H1 (cell line): ENCODE data around the gene GPHB5. TPM values are rescaled to one million over a fixed set of nuclear protein-coding genes. Genes with fewer than 3 reads are reported as not detected.
A peak's percentile ranks its signal among the peaks of the same experiment; 100 is the strongest.

ENCODE experiments used
- CTCF ChIA-PET: fragments of 300-600 bp; sonication (Branson Sonifier 250); formaldehyde crosslinking; loops from one replicate; lab custom pipeline; 2021; ENCODE audit not compliant: partially characterized antibody; lab: Charles Lee
- POLR2A ChIA-PET: fragments of 300-600 bp; sonication (Branson Sonifier 250); formaldehyde crosslinking; loops from one replicate; lab custom pipeline; 2021; ENCODE audit warnings: inconsistent platforms; ENCODE audit not compliant: partially characterized antibody; lab: Charles Lee
- DNase-seq, 2 experiments: peaks; one replicate each; pipeline versions ENCODE4 v3.0.0 to v3.0.0-alpha.2; 2010 to 2022; ENCODE audit warnings: low spot score in 2 of 2, low read depth in 1 of 2, mixed read lengths in 1 of 2
- FAIRE-seq: peaks from 2 replicates; lab custom pipeline; 2011; peaks lifted over from hg19 to GRCh38; lab: Jason Lieb, UNC
- H2AFZ ChIP-seq: 2 replicates; pipeline ENCODE4 v1.8.1; 2012; ENCODE audit warnings: low read length, inconsistent platforms
- H2AK5ac ChIP-seq: 2 replicates; pipeline ENCODE4 v1.6.1; 2013; ENCODE audit warnings: low read depth, low read length
- H2BK120ac ChIP-seq: replicated peaks from 2 replicates; pipeline ENCODE3; 2013; ENCODE audit warnings: low read depth, low read length, inconsistent platforms
- H2BK12ac ChIP-seq: 2 replicates; pipeline ENCODE4 v1.6.1; 2013; ENCODE audit warnings: low read depth, low read length
- H2BK15ac ChIP-seq: 2 replicates; pipeline ENCODE4 v1.6.1; 2013; ENCODE audit warnings: low read length
- H2BK20ac ChIP-seq: 2 replicates; pipeline ENCODE4 v1.6.1; 2013; ENCODE audit warnings: low read length
- H2BK5ac ChIP-seq: 2 replicates; pipeline ENCODE4 v1.6.1; 2013; ENCODE audit warnings: low read depth, low read length
- H3K14ac ChIP-seq: 2 replicates; pipeline ENCODE4 v1.6.1; 2013; ENCODE audit warnings: inconsistent platforms; ENCODE audit not compliant: insufficient read length
- H3K18ac ChIP-seq: 2 replicates; pipeline ENCODE4 v1.6.1; 2013; ENCODE audit warnings: low read length; ENCODE audit errors: extremely low read depth
- H3K23ac ChIP-seq: 2 replicates; pipeline ENCODE4 v1.6.1; 2013; ENCODE audit warnings: inconsistent platforms; ENCODE audit not compliant: insufficient read length
- H3K23me2 ChIP-seq: 2 replicates; pipeline ENCODE4 v1.6.1; 2013; ENCODE audit warnings: low read depth, low read length
- H3K27ac ChIP-seq: 2 replicates; pipeline ENCODE4 v1.6.1; 2011; ENCODE audit warnings: low read depth, low read length, inconsistent platforms
- H3K27me3 ChIP-seq, 4 experiments: replicated peaks in 1 of 4; 1 replicate in 1 of 4; 2 replicates in 3 of 4; pipeline versions ENCODE4 v1.6.1 to v1.8.1; 2011 to 2013; ENCODE audit warnings: low read length in 3 of 4, mild to moderate bottlenecking in 3 of 4, inconsistent platforms in 2 of 4, mixed read lengths in 2 of 4, moderate library complexity in 1 of 4; ENCODE audit not compliant: control insufficient read depth in 3 of 4, insufficient read depth in 3 of 4; ENCODE audit errors: extremely low read depth in 1 of 4
- H3K36me3 ChIP-seq, 4 experiments: 2 replicates each; pipeline versions ENCODE4 v1.6.1 to v1.8.1; 2011 to 2013; ENCODE audit warnings: mild to moderate bottlenecking in 4 of 4, low read length in 3 of 4, moderate library complexity in 2 of 4, control low read depth in 1 of 4, inconsistent platforms in 1 of 4; ENCODE audit not compliant: insufficient read depth in 4 of 4, control insufficient read depth in 2 of 4
- H3K4ac ChIP-seq: replicated peaks from 2 replicates; pipeline ENCODE3; 2013; ENCODE audit warnings: low read length, low read depth, mixed read lengths, inconsistent platforms; ENCODE audit not compliant: insufficient read length
- H3K4me1 ChIP-seq, 4 experiments: replicated peaks in 1 of 4; 1 replicate in 1 of 4; 2 replicates in 3 of 4; pipeline versions ENCODE4 v1.6.1 to v1.8.1; 2011 to 2013; ENCODE audit warnings: low read length in 3 of 4, inconsistent platforms in 2 of 4, mixed read lengths in 1 of 4; ENCODE audit not compliant: insufficient read depth in 4 of 4, control insufficient read depth in 3 of 4
- H3K4me2 ChIP-seq, 2 experiments: 2 replicates each; pipeline versions ENCODE4 v1.6.1 to v1.8.1; 2011 to 2013; ENCODE audit warnings: low read depth in 2 of 2, low read length in 2 of 2, control low read depth in 1 of 2, inconsistent platforms in 1 of 2, mild to moderate bottlenecking in 1 of 2; ENCODE audit not compliant: insufficient read depth in 1 of 2
- H3K4me3 ChIP-seq, 4 experiments: fragments of 200-600, 300-600 bp in 1 of 4; sonication (generic), shearing (Covaris generic), sonication (Bioruptor Twin) in 1 of 4; 2 replicates each; pipeline versions ENCODE4 v1.5.1 to v1.8.1; 2011 to 2016; ENCODE audit warnings: low read length in 4 of 4, low read depth in 3 of 4, control low read depth in 2 of 4, inconsistent platforms in 2 of 4, mild to moderate bottlenecking in 2 of 4, mixed read lengths in 1 of 4, moderate library complexity in 1 of 4; ENCODE audit not compliant: insufficient read depth in 2 of 4; ENCODE audit errors: extremely low read depth in 1 of 4
- H3K56ac ChIP-seq: replicated peaks from 2 replicates; pipeline ENCODE3; 2013; ENCODE audit warnings: low read depth, mild to moderate bottlenecking, mixed read lengths, low read length, inconsistent platforms; ENCODE audit not compliant: insufficient read length
- H3K79me1 ChIP-seq: 2 replicates; pipeline ENCODE4 v1.6.1; 2013; ENCODE audit warnings: low read depth, low read length, control low read depth
- H3K79me2 ChIP-seq, 2 experiments: 2 replicates each; pipeline versions ENCODE4 v1.6.1 to v1.8.1; 2012 to 2013; ENCODE audit warnings: low read length in 2 of 2, mild to moderate bottlenecking in 2 of 2, inconsistent platforms in 1 of 2; ENCODE audit not compliant: insufficient read depth in 2 of 2, control insufficient read depth in 1 of 2
- H3K9ac ChIP-seq, 4 experiments: replicated peaks in 1 of 4; 1 replicate in 1 of 4; 2 replicates in 3 of 4; pipeline versions ENCODE4 v1.6.1 to v1.8.1; 2011 to 2013; ENCODE audit warnings: low read depth in 3 of 4, low read length in 3 of 4, control low read depth in 2 of 4, mild to moderate bottlenecking in 2 of 4, moderate library complexity in 2 of 4, inconsistent platforms in 1 of 4; ENCODE audit errors: extremely low read depth in 1 of 4
- H3K9me3 ChIP-seq, 2 experiments: 2 replicates each; pipeline versions ENCODE4 v1.6.1 to v1.8.1; 2012 to 2013; ENCODE audit warnings: mild to moderate bottlenecking in 2 of 2, moderate library complexity in 2 of 2, control low read depth in 1 of 2, inconsistent platforms in 1 of 2, low read depth in 1 of 2, low read length in 1 of 2, mixed read lengths in 1 of 2; ENCODE audit not compliant: insufficient read depth in 2 of 2
- H4K20me1 ChIP-seq, 2 experiments: replicated peaks in 1 of 2; 2 replicates each; pipeline versions ENCODE3 to v1.8.1; 2011 to 2013; ENCODE audit warnings: inconsistent platforms in 2 of 2, low read length in 2 of 2, mild to moderate bottlenecking in 1 of 2; ENCODE audit not compliant: insufficient read depth in 2 of 2, control insufficient read depth in 1 of 2
- H4K5ac ChIP-seq: 2 replicates; pipeline ENCODE4 v1.6.1; 2013; ENCODE audit warnings: low read length, low read depth, mixed read lengths, inconsistent platforms; ENCODE audit not compliant: insufficient read length
- H4K8ac ChIP-seq: 2 replicates; pipeline ENCODE4 v1.8.0; 2013; ENCODE audit warnings: mild to moderate bottlenecking, moderate library complexity, low read length, inconsistent platforms; ENCODE audit not compliant: insufficient read depth; ENCODE audit errors: extremely low read depth
- H4K91ac ChIP-seq: replicated peaks from 2 replicates; pipeline ENCODE3; 2013; ENCODE audit warnings: low read length, mixed read lengths, inconsistent platforms; ENCODE audit not compliant: insufficient read length
- EGR1 ChIP-seq: IDR thresholded peaks from 2 replicates; pipeline ENCODE4 v1.6.1; 2011; ENCODE audit warnings: low read depth, low read length, borderline replicate concordance
- NRF1 ChIP-seq: IDR thresholded peaks from 2 replicates; pipeline ENCODE4 v1.6.1; 2011; ENCODE audit warnings: mild to moderate bottlenecking, low read depth, low read length, improper control_type of control experiment
- TEAD4 ChIP-seq: IDR thresholded peaks from 2 replicates; pipeline ENCODE4 v1.6.1; 2012; ENCODE audit warnings: low read depth, low read length, inconsistent platforms, mixed read lengths
- WGBS, 2 experiments: shearing (Covaris generic) in 1 of 2; methylation state at CpG; one replicate each; pipeline versions ENCODE4 v1.1.6 to v1.1.7; 2013 to 2015; ENCODE audit warnings: low lambda C conversion rate in 2 of 2, mixed read lengths in 2 of 2, inconsistent platforms in 1 of 2, low coverage in 1 of 2, missing lambda C conversion rate in 1 of 2; ENCODE audit not compliant: insufficient replicate concordance in 2 of 2, insufficient coverage in 1 of 2, insufficient read length in 1 of 2; ENCODE audit errors: extremely low coverage in 1 of 2, missing lambda C conversion rate in 1 of 2; 5-methylcytosine and 5-hydroxymethylcytosine counted together
- polyA plus RNA-seq, 7 experiments: library from polyadenylated mRNA; depleted of rRNA in 3 of 7; stranded (reverse) in 5 of 7; unstranded in 2 of 7; fragments of >200 nt in 5 of 7; fragments of 200-250 nt in 2 of 7; gene quantifications; 1 replicate in 5 of 7; 2 replicates in 1 of 7; 4 replicates in 1 of 7; pipeline versions ENCODE4 v1.2.1 to v1.2.3, GENCODE V29; 2011 to 2013; ENCODE audit warnings: missing spikeins in 2 of 7, mixed read lengths in 2 of 7
- total RNA-seq: library from RNA; stranded (reverse); fragmentation: NEBNext Ultra II Directional; extraction: Animal tissue kit (Norgen Biotek cat#: 25700); gene quantifications from 2 replicates; pipeline ENCODE4 v1.2.1, GENCODE V29; 2021

Gene GPHB5
- total and polyA plus RNA-seq, 2 of the 8 experiments (the other 6 are each of a cell fraction or from before 2014, with no cell fraction given) = not detected

DNA sequence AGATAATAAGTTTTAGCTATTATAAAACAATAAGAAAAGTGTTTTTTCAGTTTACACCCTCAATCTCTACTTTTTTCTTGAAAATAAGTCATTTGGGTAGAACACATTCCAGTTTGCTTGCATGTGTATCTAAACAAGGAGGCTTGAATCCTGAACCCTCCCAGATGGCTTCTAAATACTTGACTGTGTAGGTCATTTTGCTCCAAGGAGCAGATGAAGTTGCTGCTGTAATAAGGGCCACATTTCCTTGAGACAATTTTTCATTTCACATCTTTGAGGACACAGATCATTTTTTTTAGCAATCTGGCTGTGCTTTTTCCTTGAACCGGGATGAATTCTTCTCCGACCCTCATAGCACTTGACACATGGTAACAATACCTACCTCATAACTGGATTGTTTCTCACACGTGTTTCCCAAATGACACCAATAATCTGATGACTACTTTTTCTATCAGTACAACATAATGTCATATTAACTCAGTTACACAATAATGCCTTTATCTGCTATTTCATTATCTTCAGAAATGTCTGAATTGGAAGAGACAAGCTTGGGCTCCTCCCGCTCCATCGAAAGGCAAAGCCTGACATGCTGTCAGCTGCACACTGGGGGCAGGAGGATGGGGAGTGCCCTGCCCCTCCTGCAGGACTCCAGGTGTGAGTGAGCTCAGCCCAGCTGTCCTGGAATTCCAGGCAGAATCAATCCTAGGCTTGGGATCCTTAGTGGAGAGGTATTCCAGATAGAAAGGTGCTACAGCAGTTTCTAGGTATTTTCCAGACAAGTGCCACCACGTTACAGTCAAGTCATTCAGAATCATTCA lies 30.9 kb downstream of the GPHB5 start:
- Histone ChIP-seq H2BK20ac (no peak overlapping the region), H3K4me3 (no peak overlapping the region), H2AK5ac (no peak overlapping the region), H3K9me3 (no peaks in the 10 kb centered on the region), H3K23ac (no peak overlapping the region), H3K14ac (no peak overlapping the region), H4K91ac (no peak overlapping the region), H3K4me2 (no peak overlapping the region), H3K4ac (no peak overlapping the region), H4K8ac (no peak overlapping the region), H2BK120ac (no peak overlapping the region), H4K20me1 (no peaks in the 10 kb centered on the region), H3K9ac (no peak overlapping the region), H3K18ac (no peak overlapping the region), H3K23me2 (no peaks in the 10 kb centered on the region), H3K4me1 (peaks cover 2 to 6% (median 5%) of the 10 kb centered on the region in 4 experiments; a peak in 5 of 7 replicates), H2AFZ (no peak overlapping the region), H3K27ac (no peak overlapping the region), H3K56ac (no peak overlapping the region), H3K36me3 (no peaks in the 10 kb centered on the region), H3K79me1 (no peaks in the 10 kb centered on the region), H3K79me2 (no peaks in the 10 kb centered on the region), H4K5ac (no peak overlapping the region), H2BK15ac (no peak overlapping the region), H3K27me3 (no peaks in the 10 kb centered on the region), H2BK5ac (no peak overlapping the region), H2BK12ac (no peak overlapping the region)
- FAIRE-seq (no peak), DNase-seq (no peak)
- ChIA-PET POLR2A (interaction anchor here (0.6 kb wide), 1 partner anchor 13 kb away, joined by 3 read pairs; no protein-coding TSS in a partner anchor), CTCF (interaction anchor here (1.6 kb wide), 1 partner anchor 11 kb away, joined by 7 read pairs; no protein-coding TSS in a partner anchor)
- no peak for TF ChIP-seq EGR1
- TF ChIP-seq TEAD4 = peak; percentile 32; the same call in 1 of the 2 replicates
- no peak for TF ChIP-seq NRF1
- 91% methylated on average over 6 of the region's 6 CpGs; no CpG with 5 or more reads in 1 of the 2 experiments for WGBS, 2 experiments
